Naive B cell (primary cell): Measurements from ENCODE around the gene RNF34. TPM values are rescaled to one million over a fixed set of nuclear protein-coding genes. Genes with fewer than 3 reads are reported as not detected.
A peak's percentile ranks its signal among the peaks of the same experiment; 100 is the strongest.

ENCODE experiments used
- ATAC-seq, 2 donors: fragments of 150-1000 bp; cut with Tn5 transposase; 2 replicates each; pipeline ENCODE4 v1.10.0; 2021; ENCODE audit warnings: low read depth in 2 of 2, mild to moderate bottlenecking in 2 of 2, moderate library complexity in 2 of 2
- DNase-seq: peaks from one replicate; pipeline ENCODE4 v3.0.0; 2022
- H3K27ac Mint-ChIP-seq, 6 donors: one replicate each; pipeline ENCODE4 v1.8.0; 2020 to 2022; ENCODE audit warnings: mild to moderate bottlenecking in 6 of 6, mixed read lengths in 6 of 6, moderate library complexity in 5 of 6, inconsistent platforms in 2 of 6
- H3K27me3 Mint-ChIP-seq, 3 donors: one replicate each; pipeline ENCODE4 v1.8.0; 2021 to 2022; ENCODE audit warnings: mixed read lengths in 3 of 3, mild to moderate bottlenecking in 1 of 3
- H3K36me3 Mint-ChIP-seq, 2 donors: one replicate each; pipeline ENCODE4 v1.8.0; 2020 to 2022; ENCODE audit warnings: mixed read lengths in 2 of 2, inconsistent platforms in 1 of 2, mild to moderate bottlenecking in 1 of 2
- H3K4me1 Mint-ChIP-seq, 3 donors: one replicate each; pipeline ENCODE4 v1.8.0; 2020 to 2022; ENCODE audit warnings: mixed read lengths in 3 of 3, inconsistent platforms in 1 of 3, mild to moderate bottlenecking in 1 of 3, moderate library complexity in 1 of 3
- H3K4me3 Mint-ChIP-seq, 8 donors: one replicate each; pipeline ENCODE4 v1.8.0; 2020 to 2022; ENCODE audit warnings: mild to moderate bottlenecking in 8 of 8, mixed read lengths in 8 of 8, moderate library complexity in 8 of 8, inconsistent platforms in 2 of 8
- H3K9me3 Mint-ChIP-seq, 7 donors: one replicate each; pipeline ENCODE4 v1.8.0; 2020 to 2022; ENCODE audit warnings: mixed read lengths in 7 of 7, mild to moderate bottlenecking in 5 of 7, inconsistent platforms in 2 of 7, moderate library complexity in 1 of 7
- polyA plus RNA-seq, 6 donors: library from polyadenylated mRNA; unstranded; fragments of 300-500 nt; fragmentation: Illumina TruSeq; gene quantifications; one replicate each; pipeline ENCODE4 v1.2.3, GENCODE V29; 2021; ENCODE audit warnings: low read depth in 6 of 6

RNF34 gene
- polyA plus RNA-seq, 6 donors from 2014 or later: 25.3 to 47.8 (median 36.3) TPM

GRCh38 chr12:121467638-121468498 lies 68.0 kb downstream of the RNF34 start:
- no peak for ATAC-seq
- Mint-ChIP-seq H3K27me3 (no peaks in the 10 kb centered on the region), H3K9me3 (no peaks in the 10 kb centered on the region), H3K27ac (peak overlapping the region; percentile 78 to 98 (median 92)), H3K4me3 (peak overlapping the region; percentile 55 to 84 (median 69)), H3K36me3 (no peaks in the 10 kb centered on the region), H3K4me1 (peaks cover 32 to 64% (median 60%) of the 10 kb centered on the region in 3 donors)
- no peak for DNase-seq

- ATAC-seq: no peak
- H3K4me3 Mint-ChIP-seq: peak overlapping the region in 6 of 8 donors; percentile 55 to 84 (median 76)
- peaks cover 32 to 69% (median 61%) of the 10 kb centered on the region in 3 donors for H3K4me1 Mint-ChIP-seq
- peak overlapping the region; percentile 78 to 98 (median 92) for H3K27ac Mint-ChIP-seq
- H3K27me3 Mint-ChIP-seq: no peaks in the 10 kb centered on the region
- no peak for DNase-seq
- H3K9me3 Mint-ChIP-seq: no peaks in the 10 kb centered on the region
- no peaks in the 10 kb centered on the region for H3K36me3 Mint-ChIP-seq
Measured at GRCh38 chr12:121468499-121468801, 68.5 kb downstream of the RNF34 start.

- Mint-ChIP-seq H3K4me3 (peak overlapping the region in 1 of 8 donors; percentile 42), H3K27ac (peak overlapping the region; percentile 60 to 95 (median 86)), H3K36me3 (peaks cover 0 to 3% of the 10 kb centered on the region in 2 donors), H3K27me3 (no peaks in the 10 kb centered on the region), H3K9me3 (no peaks in the 10 kb centered on the region), H3K4me1 (peaks cover 24 to 56% (median 48%) of the 10 kb centered on the region in 3 donors)
- ATAC-seq (no peak), DNase-seq (no peak)
Measured at GRCh38 chr12:121470751-121471150, 70.8 kb downstream of the RNF34 start.

GRCh38 chr12:121472150-121472905 lies 72.4 kb downstream of the RNF34 start:
- Mint-ChIP-seq H3K4me3 (no peak overlapping the region), H3K4me1 (peaks cover 18 to 51% (median 42%) of the 10 kb centered on the region in 3 donors), H3K27ac (peak overlapping the region in 3 of 6 donors; percentile 40 to 62 (median 49)), H3K9me3 (no peaks in the 10 kb centered on the region), H3K27me3 (no peaks in the 10 kb centered on the region), H3K36me3 (peaks cover 0 to 3% of the 10 kb centered on the region in 2 donors)
- ATAC-seq (no peak), DNase-seq (no peak)

Other genes starting within 250 kb of the RNF34 start
- 10 to 100 TPM; 11.2 to 23.3 (median 15.6) TPM for gene P2RX4, start 190.0 kb upstream of the RNF34 start, polyA plus RNA-seq
- gene CAMKK2, start 103.4 kb upstream of the RNF34 start, polyA plus RNA-seq: 10 to 100 TPM in 1 of 6 donors, 1 to 10 TPM in 5; 5.3 to 12.0 (median 8.3) TPM
- gene ANAPC5, start 47.7 kb upstream of the RNF34 start, polyA plus RNA-seq: 100 to 1,000 TPM in 4 of 6 donors, 10 to 100 TPM in 2; 79.7 to 172 (median 119) TPM
- 10 to 100 TPM; 25.5 to 46.5 (median 31.0) TPM for gene KDM2B, start 180.9 kb downstream of the RNF34 start, polyA plus RNA-seq
- 100 to 1,000 TPM; 130 to 190 (median 161) TPM for gene ORAI1, start 226.4 kb downstream of the RNF34 start, polyA plus RNA-seq